IgD-negative memory B cell (primary cell): ENCODE measurements around the gene RBL1. TPM values are rescaled to one million over a fixed set of nuclear protein-coding genes. Genes with fewer than 3 reads are reported as not detected.
A peak's percentile ranks its signal among the peaks of the same experiment; 100 is the strongest.
"Not testable (repeated sequence)": the region's sequence is repeated elsewhere in the genome, so short reads cannot be mapped to it uniquely, and the experiment has no call there.

ENCODE experiments used
- H3K27ac Mint-ChIP-seq, 3 donors: one replicate each; pipeline ENCODE4 v1.8.0; 2020 to 2022; ENCODE audit warnings: mild to moderate bottlenecking in 3 of 3, mixed read lengths in 3 of 3, moderate library complexity in 1 of 3
- H3K27me3 Mint-ChIP-seq: one replicate; pipeline ENCODE4 v1.8.0; 2021; ENCODE audit warnings: mixed read lengths
- H3K36me3 Mint-ChIP-seq: one replicate; pipeline ENCODE4 v1.8.0; 2020; ENCODE audit warnings: mild to moderate bottlenecking, mixed read lengths
- H3K4me1 Mint-ChIP-seq, 3 donors: one replicate each; pipeline ENCODE4 v1.8.0; 2020 to 2022; ENCODE audit warnings: mixed read lengths in 3 of 3, mild to moderate bottlenecking in 1 of 3
- H3K4me3 Mint-ChIP-seq, 4 donors: one replicate each; pipeline ENCODE4 v1.8.0; 2020 to 2022; ENCODE audit warnings: mild to moderate bottlenecking in 4 of 4, mixed read lengths in 4 of 4, moderate library complexity in 3 of 4
- H3K9me3 Mint-ChIP-seq, 3 donors: one replicate each; pipeline ENCODE4 v1.8.0; 2020 to 2021; ENCODE audit warnings: mixed read lengths in 3 of 3, mild to moderate bottlenecking in 1 of 3
- polyA plus RNA-seq: library from polyadenylated mRNA; unstranded; fragments of 300-500 nt; fragmentation: Illumina TruSeq; gene quantifications from one replicate; pipeline ENCODE4 v1.2.3, GENCODE V29; 2021

Gene RBL1
- polyA plus RNA-seq, 1 donor from 2014 or later: 6.5 TPM

DNA sequence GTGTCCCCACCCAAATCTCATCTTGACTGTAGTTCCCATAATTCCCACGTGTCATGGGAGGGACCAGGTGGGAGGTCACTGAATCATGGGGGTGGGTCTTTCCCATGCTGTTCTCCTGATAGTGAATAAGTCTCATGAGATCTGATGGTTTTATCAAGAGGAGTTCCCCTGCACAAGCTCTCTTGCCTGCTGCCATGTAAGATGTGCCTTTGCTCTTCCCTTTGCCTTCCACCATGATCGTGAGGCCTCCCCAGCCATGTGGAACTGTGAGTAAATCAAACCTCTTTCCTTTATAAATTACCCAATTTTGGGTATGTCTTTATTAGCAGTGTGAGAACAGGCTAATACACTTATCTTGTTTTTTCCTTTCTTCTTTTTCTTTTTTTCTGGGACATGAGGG is 56.4 kb downstream of the RBL1 start:
- H3K9me3 Mint-ChIP-seq, H3K27me3 Mint-ChIP-seq, H3K4me3 Mint-ChIP-seq, H3K27ac Mint-ChIP-seq, H3K36me3 Mint-ChIP-seq: not testable (repeated sequence)
- H3K4me1 Mint-ChIP-seq: peaks cover 15 to 16% (median 15%) of the 10 kb centered on the region in 3 donors

DNA sequence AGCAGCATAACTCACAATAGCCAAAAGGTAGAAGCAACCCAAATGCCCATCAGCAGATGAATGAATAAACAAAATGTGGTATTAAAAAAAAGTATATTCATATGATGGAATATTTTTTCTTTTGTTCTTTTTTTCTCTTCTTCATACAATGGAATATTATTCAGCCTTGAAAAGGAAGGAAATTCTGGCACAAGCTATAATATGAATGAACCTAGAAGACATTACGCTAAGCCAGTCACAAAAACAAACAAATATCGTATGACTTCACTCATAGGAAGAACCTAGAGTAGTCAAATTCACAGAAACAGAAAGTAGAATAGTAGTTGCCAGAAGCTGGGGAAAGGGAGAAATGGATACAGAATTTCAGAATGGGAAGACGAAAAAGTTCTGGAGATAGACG is 63.7 kb downstream of the RBL1 start:
- H3K4me1 Mint-ChIP-seq: no peaks in the 10 kb centered on the region
- peaks cover 11% of the 10 kb centered on the region for H3K36me3 Mint-ChIP-seq
- H3K27ac Mint-ChIP-seq: no peak overlapping the region
- peaks cover 1 to 4% (median 3%) of the 10 kb centered on the region in 3 donors for H3K9me3 Mint-ChIP-seq
- no peak overlapping the region for H3K4me3 Mint-ChIP-seq
- no peaks in the 10 kb centered on the region for H3K27me3 Mint-ChIP-seq

DNA sequence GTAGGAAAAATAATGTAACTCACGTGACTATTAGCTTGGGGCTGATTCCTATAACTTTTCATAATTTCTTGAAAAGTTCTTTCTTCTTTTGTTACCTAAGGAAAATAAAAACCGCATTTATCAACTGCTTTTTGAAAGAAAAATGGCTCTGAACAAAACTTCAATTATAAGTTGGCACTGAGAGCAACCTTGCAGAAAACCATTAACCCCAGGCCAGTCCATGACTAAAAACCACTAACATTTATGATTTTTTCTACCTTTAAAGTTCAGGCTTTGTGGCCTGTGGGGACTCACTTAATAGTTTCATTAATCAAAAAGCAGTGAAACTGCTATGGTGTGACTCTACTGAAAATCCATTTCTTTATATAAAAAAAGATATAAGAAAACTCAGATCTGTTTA is 75.2 kb downstream of the RBL1 start:
- Mint-ChIP-seq H3K36me3 (peaks cover 9% of the 10 kb centered on the region), H3K27me3 (no peaks in the 10 kb centered on the region), H3K4me1 (no peaks in the 10 kb centered on the region), H3K4me3 (no peak overlapping the region), H3K9me3 (no peaks in the 10 kb centered on the region), H3K27ac (no peak overlapping the region)

DNA sequence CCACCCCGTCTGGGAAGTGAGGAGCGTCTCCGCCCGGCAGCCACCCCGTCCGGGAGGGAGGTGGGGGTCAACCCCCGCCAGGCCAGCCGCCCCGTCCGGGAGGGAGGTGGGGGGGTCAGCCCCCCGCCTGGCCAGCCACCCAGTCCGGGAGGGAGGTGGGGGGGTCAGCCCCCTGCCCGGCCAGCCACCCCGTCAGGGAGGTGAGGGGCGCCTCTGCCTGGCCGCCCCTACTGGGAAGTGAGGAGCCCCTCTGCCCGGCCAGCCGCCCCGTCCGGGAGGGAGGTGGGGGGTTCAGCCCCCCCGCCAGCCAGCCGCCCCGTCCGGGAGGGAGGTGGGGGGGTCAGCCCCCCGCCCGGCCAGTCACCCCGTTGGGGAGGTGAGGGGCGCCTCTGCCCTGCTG is 83.2 kb downstream of the RBL1 start:
- not testable (repeated sequence) for H3K27me3 Mint-ChIP-seq, H3K9me3 Mint-ChIP-seq, H3K27ac Mint-ChIP-seq, H3K4me3 Mint-ChIP-seq, H3K36me3 Mint-ChIP-seq
- peaks cover 15 to 18% (median 16%) of the 10 kb centered on the region in 3 donors for H3K4me1 Mint-ChIP-seq

DNA sequence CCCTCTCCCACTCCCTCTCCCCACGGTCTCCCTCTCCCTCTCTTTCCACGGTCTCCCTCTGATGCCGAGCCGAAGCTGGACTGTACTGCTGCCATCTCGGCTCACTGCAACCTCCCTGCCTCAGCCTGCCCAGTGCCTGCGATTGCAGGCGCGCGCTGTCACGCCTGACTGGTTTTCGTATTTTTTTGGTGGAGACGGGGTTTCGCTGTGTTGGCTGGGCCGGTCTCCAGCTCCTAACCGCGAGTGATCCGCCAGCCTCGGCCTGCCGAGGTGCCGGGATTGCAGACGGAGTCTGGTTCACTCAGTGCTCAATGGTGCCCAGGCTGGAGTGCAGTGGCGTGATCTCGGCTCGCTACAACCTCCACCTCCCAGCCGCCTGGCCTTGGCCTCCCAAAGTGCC is 83.9 kb downstream of the RBL1 start:
- peaks cover 16 to 18% (median 17%) of the 10 kb centered on the region in 3 donors for H3K4me1 Mint-ChIP-seq
- not testable (repeated sequence) for H3K27me3 Mint-ChIP-seq, H3K4me3 Mint-ChIP-seq, H3K9me3 Mint-ChIP-seq, H3K36me3 Mint-ChIP-seq, H3K27ac Mint-ChIP-seq

DNA sequence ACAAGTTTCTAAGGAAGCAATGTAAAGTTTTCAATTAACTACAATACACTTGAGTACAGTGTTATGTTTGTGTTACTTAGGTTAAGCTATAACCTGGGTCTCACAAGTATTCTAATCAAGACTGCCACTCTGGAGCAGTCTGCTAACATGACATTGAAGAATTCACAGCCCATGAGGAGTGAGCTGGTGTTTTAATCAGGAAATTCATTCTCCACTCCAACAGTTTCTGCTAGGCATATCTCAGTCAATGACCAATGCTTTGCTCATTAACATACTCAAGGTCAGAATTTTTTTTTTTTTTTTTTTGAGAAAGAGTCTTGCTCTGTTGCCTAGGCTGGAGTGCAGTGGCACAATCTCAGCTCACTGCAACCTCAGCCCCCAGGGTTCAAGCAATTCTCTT is 84.7 kb downstream of the RBL1 start:
- no peaks in the 10 kb centered on the region for H3K9me3 Mint-ChIP-seq
- H3K36me3 Mint-ChIP-seq: peaks cover 2% of the 10 kb centered on the region
- peaks cover 3% of the 10 kb centered on the region for H3K27me3 Mint-ChIP-seq

DNA sequence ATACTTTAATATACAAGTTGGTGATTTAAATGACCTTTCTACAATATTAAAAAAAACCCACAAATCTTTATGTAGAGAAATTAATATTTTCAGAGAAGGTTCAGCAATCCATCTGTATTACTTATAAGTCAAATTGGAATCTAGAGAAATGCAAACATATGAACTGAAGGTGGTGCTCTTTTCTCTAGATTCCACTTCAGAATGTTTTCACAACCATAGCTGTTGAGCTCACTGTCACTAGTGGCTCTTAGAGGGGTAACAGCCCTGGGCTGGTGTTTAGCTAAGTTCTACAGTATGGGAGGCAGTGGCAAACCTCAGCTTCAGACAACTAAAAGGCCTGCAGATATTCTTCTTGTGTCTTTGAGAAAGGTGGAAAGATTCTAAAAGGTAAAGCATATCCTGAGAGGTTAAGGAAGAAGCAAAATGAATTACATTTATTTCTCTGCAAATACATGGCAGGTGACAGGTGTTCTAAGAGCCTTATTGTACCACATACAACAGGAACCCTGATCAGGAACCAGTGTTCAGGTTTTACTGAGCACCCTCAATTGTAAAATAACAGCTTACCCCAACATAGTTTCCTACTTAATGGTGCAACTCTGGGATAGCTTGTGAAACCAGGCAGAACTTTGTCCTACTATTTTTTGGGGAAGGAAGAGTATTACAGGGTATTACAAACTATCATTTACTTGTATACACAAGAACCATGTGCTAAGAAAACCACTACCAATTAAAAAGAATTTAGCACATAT is 87.7 kb downstream of the RBL1 start:
- H3K4me3 Mint-ChIP-seq: peak overlapping the region in 3 of 4 donors; percentile 7 to 84 (median 18)
- H3K36me3 Mint-ChIP-seq: peaks cover 4% of the 10 kb centered on the region
- H3K27ac Mint-ChIP-seq: peak overlapping the region; percentile 18 to 28 (median 22)
- H3K9me3 Mint-ChIP-seq: no peaks in the 10 kb centered on the region
- peaks cover 3% of the 10 kb centered on the region for H3K27me3 Mint-ChIP-seq
- H3K4me1 Mint-ChIP-seq: peaks cover 23 to 31% (median 24%) of the 10 kb centered on the region in 3 donors

More for the DNA sequence above, 84.7 kb downstream of the RBL1 start:
- peaks cover 16 to 18% (median 17%) of the 10 kb centered on the region in 3 donors for H3K4me1 Mint-ChIP-seq
- H3K4me3 Mint-ChIP-seq: no peak overlapping the region
- H3K27ac Mint-ChIP-seq: no peak overlapping the region

DNA sequence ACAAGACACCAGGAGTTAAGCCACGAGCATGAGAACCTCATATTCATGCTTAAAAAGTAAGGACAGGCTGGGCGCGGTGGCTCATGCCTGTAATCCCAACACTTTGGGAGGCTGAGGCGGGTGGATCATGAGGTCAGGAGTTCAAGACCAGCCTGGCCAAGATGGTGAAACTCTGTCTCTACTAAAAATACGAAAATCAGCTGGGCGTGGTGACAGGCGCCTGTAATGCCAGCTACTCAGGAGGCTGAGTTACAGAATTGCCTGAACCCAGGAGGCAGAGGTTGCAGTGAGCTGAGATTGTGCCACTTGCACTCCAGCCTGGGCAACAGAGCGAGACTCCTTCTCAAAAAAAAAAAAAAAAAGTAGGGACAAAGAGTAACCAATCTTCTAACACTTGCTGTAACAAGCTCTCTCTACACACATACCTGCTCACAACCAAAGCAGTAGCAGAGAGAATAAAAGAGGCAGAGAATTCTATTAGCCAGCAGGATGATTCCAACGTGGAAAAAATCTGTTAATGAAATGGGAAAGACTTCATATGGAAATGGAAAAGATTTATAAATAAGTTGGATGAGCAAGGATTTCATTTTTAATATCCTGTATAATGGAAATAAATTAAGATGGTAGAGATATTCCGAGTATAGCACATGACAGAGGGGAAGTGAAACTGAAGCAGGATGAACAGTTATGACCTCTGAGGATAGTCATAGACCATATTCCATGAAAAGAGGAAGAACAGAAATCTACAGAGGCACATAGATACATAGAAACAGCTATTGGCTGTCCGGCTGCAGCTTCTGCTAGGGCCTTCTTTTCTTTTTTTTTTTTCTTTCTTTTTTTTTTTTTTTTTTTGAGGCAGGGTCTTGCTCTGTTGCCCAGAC is 90.5 kb downstream of the RBL1 start:
- Mint-ChIP-seq H3K4me1 (peaks cover 21 to 31% (median 24%) of the 10 kb centered on the region in 3 donors), H3K27ac (peak overlapping the region; percentile 58 to 86 (median 69)), H3K4me3 (peak overlapping the region in 3 of 4 donors; percentile 1 to 55 (median 25))
- not testable (repeated sequence) for H3K9me3 Mint-ChIP-seq, H3K36me3 Mint-ChIP-seq, H3K27me3 Mint-ChIP-seq

DNA sequence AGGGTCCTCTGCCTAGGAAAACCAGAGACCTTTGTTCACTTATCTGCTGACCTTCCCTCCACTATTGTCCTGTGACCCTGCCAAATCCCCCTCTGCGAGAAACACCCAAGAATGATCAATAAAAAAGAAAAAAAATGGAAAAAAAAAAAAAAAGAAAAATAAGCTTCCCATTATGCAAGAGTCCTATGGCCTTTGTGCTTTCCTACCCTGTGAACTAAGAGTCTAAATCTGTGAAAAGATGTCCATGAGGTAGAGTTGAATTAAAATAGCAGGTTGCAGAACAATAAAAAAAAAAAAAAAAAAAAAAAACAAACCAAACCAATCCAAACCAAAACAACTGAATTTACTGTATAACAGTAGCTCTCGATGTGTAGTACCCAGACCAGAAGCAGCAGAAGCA is 94.2 kb downstream of the RBL1 start:
- H3K36me3 Mint-ChIP-seq, H3K27ac Mint-ChIP-seq, H3K27me3 Mint-ChIP-seq, H3K4me3 Mint-ChIP-seq, H3K9me3 Mint-ChIP-seq: not testable (repeated sequence)
- H3K4me1 Mint-ChIP-seq: peaks cover 7 to 13% (median 10%) of the 10 kb centered on the region in 3 donors

DNA sequence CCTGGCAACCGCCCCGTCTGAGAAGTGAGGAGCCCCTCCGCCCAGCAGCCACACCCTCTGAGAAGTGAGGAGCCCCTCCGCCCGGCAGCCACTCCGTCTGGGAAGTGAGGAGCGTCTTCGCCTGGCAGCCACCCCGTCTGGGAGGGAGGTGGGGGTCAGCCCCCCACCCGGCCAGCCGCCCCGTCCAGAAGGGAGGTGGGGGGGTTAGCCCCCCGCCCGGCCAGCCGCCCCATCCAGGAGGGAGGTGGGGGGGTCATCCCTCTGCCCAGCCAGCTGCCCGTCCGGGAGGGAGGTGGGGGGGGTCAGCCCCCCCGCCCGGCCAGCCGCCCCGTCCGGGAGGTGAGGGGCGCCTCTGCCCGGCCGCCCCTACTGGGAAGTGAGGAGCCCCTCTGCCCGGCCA is 95.6 kb downstream of the RBL1 start:
- not testable (repeated sequence) for H3K27me3 Mint-ChIP-seq, H3K4me1 Mint-ChIP-seq, H3K4me3 Mint-ChIP-seq, H3K27ac Mint-ChIP-seq, H3K9me3 Mint-ChIP-seq
- H3K36me3 Mint-ChIP-seq: peaks cover 15% of the 10 kb centered on the region

DNA sequence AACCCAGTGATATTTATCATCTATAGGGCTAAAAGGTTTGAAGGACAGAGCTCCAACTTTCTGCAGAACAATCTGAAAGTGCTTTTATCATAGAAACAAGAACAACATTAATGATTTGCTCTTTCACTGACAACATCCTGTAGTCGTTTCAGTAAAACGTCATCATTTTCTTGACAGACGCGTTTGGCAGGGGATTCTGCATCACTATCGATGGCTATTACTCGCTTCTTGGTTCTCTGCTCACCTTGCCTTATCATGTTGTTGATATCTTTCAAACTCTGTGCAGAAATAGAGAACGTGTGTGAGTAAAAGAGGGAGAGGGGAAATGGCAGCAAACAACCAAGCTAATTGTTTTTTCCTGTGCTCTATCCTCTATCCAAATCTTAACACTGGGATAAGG is 97.1 kb downstream of the RBL1 start:
- Mint-ChIP-seq H3K4me1 (peaks cover 1 to 6% (median 2%) of the 10 kb centered on the region in 3 donors), H3K4me3 (no peak overlapping the region), H3K9me3 (peaks cover 0 to 4% (median 0%) of the 10 kb centered on the region in 3 donors), H3K36me3 (peaks cover 22% of the 10 kb centered on the region), H3K27me3 (no peaks in the 10 kb centered on the region), H3K27ac (peak overlapping the region in 1 of 3 donors; percentile 50)

DNA sequence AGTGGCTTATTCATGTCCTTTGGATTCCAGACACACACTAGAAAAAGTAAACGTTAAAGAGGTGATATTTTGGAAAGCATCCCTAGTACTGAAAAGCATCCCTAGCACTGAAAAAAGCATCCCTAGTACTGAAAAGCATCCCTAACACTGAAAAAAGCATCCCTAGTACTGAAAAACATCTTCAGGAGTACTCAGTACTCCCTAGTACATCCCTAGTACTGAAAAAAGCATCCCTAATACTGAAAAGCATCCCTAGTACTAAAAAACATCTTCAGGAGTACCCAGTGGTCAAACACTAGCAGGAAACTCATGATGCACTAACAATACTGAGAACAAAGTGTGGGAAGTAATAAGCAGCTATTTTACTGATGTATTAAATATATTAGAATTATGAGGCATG is 98.7 kb downstream of the RBL1 start:
- no peak overlapping the region for H3K4me3 Mint-ChIP-seq
- no peak overlapping the region for H3K27ac Mint-ChIP-seq
- peaks cover 26% of the 10 kb centered on the region for H3K36me3 Mint-ChIP-seq
- H3K27me3 Mint-ChIP-seq: no peaks in the 10 kb centered on the region
- H3K4me1 Mint-ChIP-seq: no peaks in the 10 kb centered on the region
- H3K9me3 Mint-ChIP-seq: peaks cover 4 to 7% (median 5%) of the 10 kb centered on the region in 3 donors

DNA sequence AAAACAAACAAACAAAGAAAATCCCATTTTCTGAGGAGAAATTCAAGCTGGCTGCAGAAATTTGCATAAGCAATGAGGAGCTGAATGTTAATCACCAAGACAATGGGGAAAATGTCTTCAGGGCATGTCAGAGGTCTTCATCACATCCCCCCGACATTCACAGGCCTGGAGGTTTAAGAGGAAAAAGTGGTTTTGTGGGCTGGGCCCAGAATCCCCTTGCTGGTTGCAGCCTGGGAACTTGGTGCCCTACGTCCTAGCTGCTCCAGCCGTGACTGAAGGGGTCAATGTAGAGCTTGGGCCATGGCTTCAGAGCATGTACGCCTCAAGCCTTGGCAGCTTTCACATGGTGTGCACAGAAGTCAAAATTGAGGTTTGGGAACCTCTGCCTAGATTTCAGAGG is 101.6 kb downstream of the RBL1 start:
- not testable (repeated sequence) for H3K27me3 Mint-ChIP-seq, H3K4me1 Mint-ChIP-seq, H3K27ac Mint-ChIP-seq, H3K9me3 Mint-ChIP-seq, H3K4me3 Mint-ChIP-seq
- peaks cover 26% of the 10 kb centered on the region for H3K36me3 Mint-ChIP-seq

DNA sequence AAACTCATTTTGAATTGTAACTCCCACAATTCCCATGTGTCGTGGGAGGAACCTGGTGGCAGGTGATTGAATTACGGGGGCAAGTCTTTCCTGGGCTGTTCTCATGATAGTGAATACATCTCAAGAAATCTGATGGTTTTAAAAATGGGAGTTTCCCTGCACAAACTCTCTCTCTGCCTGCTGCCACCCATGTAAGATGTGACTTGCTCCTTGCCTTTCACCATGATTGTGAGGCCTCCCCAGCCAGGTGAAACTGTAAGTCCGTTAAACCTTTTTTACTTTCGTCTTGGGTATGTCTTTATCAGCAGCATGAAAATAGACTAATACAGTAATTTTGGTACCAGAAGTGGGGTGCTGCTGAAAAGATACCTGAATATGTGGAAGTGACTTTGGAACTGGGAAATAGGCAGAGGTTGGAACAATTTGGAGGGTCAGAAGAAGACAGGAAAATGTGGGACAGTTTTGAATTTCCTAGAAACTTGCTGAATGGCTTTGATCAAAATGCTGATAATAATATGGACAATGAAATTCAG is 102.9 kb downstream of the RBL1 start:
- no peak overlapping the region for H3K4me3 Mint-ChIP-seq
- H3K36me3 Mint-ChIP-seq: peaks cover 24% of the 10 kb centered on the region
- H3K27ac Mint-ChIP-seq: no peak overlapping the region
- peaks cover 4 to 7% (median 6%) of the 10 kb centered on the region in 3 donors for H3K9me3 Mint-ChIP-seq
- no peaks in the 10 kb centered on the region for H3K27me3 Mint-ChIP-seq
- peaks cover 0 to 10% (median 2%) of the 10 kb centered on the region in 3 donors for H3K4me1 Mint-ChIP-seq

DNA sequence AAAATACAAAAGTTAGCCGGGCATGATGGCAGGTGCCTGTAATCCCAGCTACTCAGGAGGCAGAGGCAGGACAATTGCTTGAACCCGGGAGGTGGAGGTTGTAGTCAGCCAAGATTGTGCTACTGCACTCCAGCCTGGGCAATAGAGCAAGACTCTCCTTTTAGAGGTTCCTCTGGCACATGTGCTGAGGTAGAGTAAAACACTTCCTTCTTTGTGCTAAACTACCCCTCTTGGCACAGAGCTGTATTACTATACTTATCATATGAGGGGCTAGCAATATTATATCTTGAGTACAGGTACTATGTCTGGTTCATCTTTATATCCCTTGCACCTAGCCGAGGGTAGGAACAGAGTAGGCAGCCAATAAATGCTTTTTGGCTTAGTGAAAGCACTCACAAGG is 104.1 kb downstream of the RBL1 start:
- Mint-ChIP-seq H3K4me1 (peaks cover 0 to 10% (median 2%) of the 10 kb centered on the region in 3 donors), H3K27me3 (no peaks in the 10 kb centered on the region), H3K4me3 (no peak overlapping the region), H3K27ac (no peak overlapping the region), H3K9me3 (peaks cover 4 to 7% (median 6%) of the 10 kb centered on the region in 3 donors), H3K36me3 (peaks cover 21% of the 10 kb centered on the region)
